ENCODE results near the gene VPS16. TPM values are rescaled to one million over a fixed set of nuclear protein-coding genes. Genes with fewer than 3 reads are reported as not detected.
A peak's percentile ranks its signal among the peaks of the same experiment; 100 is the strongest.
"Not testable (repeated sequence)": the region's sequence is repeated elsewhere in the genome, so short reads cannot be mapped to it uniquely, and the experiment has no call there.

VPS16 gene
- total and polyA plus RNA-seq, 10 donors: 32.0 to 104 (median 44.5) TPM

- H3K27me3 ChIP-seq (replicated peaks in 1 of 7): no peaks in the 10 kb centered on the region
- peaks cover 0 to 52% (median 14%) of the 10 kb centered on the region in 6 donors for H3K4me1 ChIP-seq
- no peak overlapping the region for H3K4me3 ChIP-seq
These were observed 53.7 kb downstream of the VPS16 start for GRCh38 chr20:2894221-2894620.

GRCh38 chr20:2895154-2895553, 54.6 kb downstream of the VPS16 start:
- Histone ChIP-seq H3K4me1 (peaks cover 0 to 52% (median 19%) of the 10 kb centered on the region in 6 donors), H3K36me3 (peaks cover 0 to 10% (median 3%) of the 10 kb centered on the region in 6 donors), H3K9me3 (peaks cover 0 to 21% (median 11%) of the 10 kb centered on the region in 8 donors)
- intact Hi-C loops (cut with DNase I; ENCODE audit: low total_unique reads); H3K27me3 ChIP-seq (replicated peaks in 1 of 7); DNase-seq; H3K4me3 ChIP-seq; H3K27ac ChIP-seq: not testable (repeated sequence)
- 96 to 100% (median 98%) methylated on average over 3 of the region's 3 CpGs for WGBS, 5 donors

More at GRCh38 chr20:2894221-2894620, 53.7 kb downstream of the VPS16 start:
- intact Hi-C loops (cut with DNase I; ENCODE audit: low total_unique reads): no loop called here
- no peak for DNase-seq
- 84 to 97% (median 92%) methylated on average over 2 of the region's 2 CpGs for WGBS, 5 donors
- H3K9me3 ChIP-seq: peaks cover 0 to 21% (median 11%) of the 10 kb centered on the region in 8 donors
- peaks cover 0 to 10% (median 3%) of the 10 kb centered on the region in 6 donors for H3K36me3 ChIP-seq
- no peak overlapping the region for H3K27ac ChIP-seq
- no peak for TF ChIP-seq POLR2A (IDR thresholded peaks at IDR 0.05)
- no peak for TF ChIP-seq CTCF (IDR thresholded peaks at IDR 0.05 in 8 of 11, conservative IDR thresholded peaks at IDR 0.05 in 3 of 11)
- TF ChIP-seq POLR2AphosphoS5 (IDR thresholded peaks at IDR 0.05): no peak

- H3K9me3 ChIP-seq: peaks cover 0 to 21% (median 11%) of the 10 kb centered on the region in 8 donors
- peaks cover 0 to 10% (median 3%) of the 10 kb centered on the region in 6 donors for H3K36me3 ChIP-seq
- intact Hi-C loops (cut with DNase I; ENCODE audit: low total_unique reads): no loop called here
- H3K27me3 ChIP-seq (replicated peaks in 1 of 7): no peaks in the 10 kb centered on the region
- WGBS, 5 donors: 49 to 74% (median 69%) methylated on average over 3 of the region's 3 CpGs
- DNase-seq: no peak
- TF ChIP-seq POLR2AphosphoS5 (IDR thresholded peaks at IDR 0.05) (no peak), CTCF (IDR thresholded peaks at IDR 0.05 in 8 of 11, conservative IDR thresholded peaks at IDR 0.05 in 3 of 11) (no peak), POLR2A (IDR thresholded peaks at IDR 0.05) (no peak)
- H3K27ac ChIP-seq: no peak overlapping the region
- peaks cover 0 to 56% (median 33%) of the 10 kb centered on the region in 6 donors for H3K4me1 ChIP-seq
- no peak overlapping the region for H3K4me3 ChIP-seq
These were observed 58.7 kb downstream of the VPS16 start for GRCh38 chr20:2899243-2899642.

- peak overlapping the region in 5 of 8 donors; percentile 12 to 54 (median 44) for H3K27ac ChIP-seq
- intact Hi-C loops (cut with DNase I; ENCODE audit: low total_unique reads): no loop called here
- peaks cover 0 to 55% (median 33%) of the 10 kb centered on the region in 6 donors for H3K4me1 ChIP-seq
- TF ChIP-seq CTCF (IDR thresholded peaks at IDR 0.05 in 8 of 11, conservative IDR thresholded peaks at IDR 0.05 in 3 of 11) (no peak), POLR2A (IDR thresholded peaks at IDR 0.05) (no peak), POLR2AphosphoS5 (IDR thresholded peaks at IDR 0.05) (no peak)
- H3K36me3 ChIP-seq: no peaks in the 10 kb centered on the region
- 47 to 66% (median 62%) methylated on average over 11 of the region's 11 CpGs for whole genome bisulfite sequencing, 5 donors
- no peak overlapping the region for H3K4me3 ChIP-seq
- peaks cover 0 to 8% (median 0%) of the 10 kb centered on the region in 8 donors for H3K9me3 ChIP-seq
- no peak for DNase-seq
- no peaks in the 10 kb centered on the region for H3K27me3 ChIP-seq (replicated peaks in 1 of 7)
These were observed 60.5 kb downstream of the VPS16 start for GRCh38 chr20:2900845-2901592.

Measured in spleen (tissue), 11 donors.